ENCODE data around the gene CCDC110. TPM values are rescaled to one million over a fixed set of nuclear protein-coding genes. Genes with fewer than 3 reads are reported as not detected.

The CCDC110 gene
- total RNA-seq, 2 donors from 2014 or later: 0.35 to 6.2 TPM

DNA sequence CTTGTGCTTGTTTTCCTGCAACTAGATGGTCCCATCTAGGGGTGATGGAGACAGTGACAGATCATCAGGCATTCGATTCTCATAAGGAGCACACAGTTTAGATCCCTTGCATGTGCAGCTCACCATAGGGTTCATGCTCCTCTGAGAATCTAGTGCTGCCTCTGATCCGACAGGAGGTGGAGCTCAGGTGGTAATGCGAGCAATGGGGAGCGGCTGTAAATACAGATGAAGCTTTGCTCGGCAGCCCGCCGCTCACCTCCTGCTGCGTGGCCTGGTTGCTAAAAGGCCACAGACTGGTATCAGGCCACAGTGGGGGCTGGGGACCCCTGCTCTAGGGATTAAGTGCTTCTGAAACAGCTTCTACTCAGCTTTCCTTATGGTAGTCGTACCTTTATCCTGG lies 28.5 kb upstream of the CCDC110 start:
- DNase-seq (ENCODE audit: low spot score) (no peak), ATAC-seq (ENCODE audit: insufficient number of reproducible peaks, low FRiP score, low read depth) (no peak)
- Histone ChIP-seq H3K27ac (peak overlapping the region in 1 of 2 donors; percentile 1), H3K36me3 (peaks cover 27% of the 10 kb centered on the region), H3K4me1 (ENCODE audit: control insufficient read depth in 1 of 2, low read depth in 2 of 2) (peaks cover 0 to 4% of the 10 kb centered on the region in 2 donors), H3K4me3 (no peak overlapping the region), H3K27me3 (replicated peaks; ENCODE audit: insufficient read depth) (no peaks in the 10 kb centered on the region), H3K9me3 (no peaks in the 10 kb centered on the region)
- TF ChIP-seq, protein P1, sequence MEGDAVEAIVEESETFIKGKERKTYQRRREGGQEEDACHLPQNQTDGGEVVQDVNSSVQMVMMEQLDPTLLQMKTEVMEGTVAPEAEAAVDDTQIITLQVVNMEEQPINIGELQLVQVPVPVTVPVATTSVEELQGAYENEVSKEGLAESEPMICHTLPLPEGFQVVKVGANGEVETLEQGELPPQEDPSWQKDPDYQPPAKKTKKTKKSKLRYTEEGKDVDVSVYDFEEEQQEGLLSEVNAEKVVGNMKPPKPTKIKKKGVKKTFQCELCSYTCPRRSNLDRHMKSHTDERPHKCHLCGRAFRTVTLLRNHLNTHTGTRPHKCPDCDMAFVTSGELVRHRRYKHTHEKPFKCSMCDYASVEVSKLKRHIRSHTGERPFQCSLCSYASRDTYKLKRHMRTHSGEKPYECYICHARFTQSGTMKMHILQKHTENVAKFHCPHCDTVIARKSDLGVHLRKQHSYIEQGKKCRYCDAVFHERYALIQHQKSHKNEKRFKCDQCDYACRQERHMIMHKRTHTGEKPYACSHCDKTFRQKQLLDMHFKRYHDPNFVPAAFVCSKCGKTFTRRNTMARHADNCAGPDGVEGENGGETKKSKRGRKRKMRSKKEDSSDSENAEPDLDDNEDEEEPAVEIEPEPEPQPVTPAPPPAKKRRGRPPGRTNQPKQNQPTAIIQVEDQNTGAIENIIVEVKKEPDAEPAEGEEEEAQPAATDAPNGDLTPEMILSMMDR (IDR thresholded peaks at IDR 0.05): no peak

DNA sequence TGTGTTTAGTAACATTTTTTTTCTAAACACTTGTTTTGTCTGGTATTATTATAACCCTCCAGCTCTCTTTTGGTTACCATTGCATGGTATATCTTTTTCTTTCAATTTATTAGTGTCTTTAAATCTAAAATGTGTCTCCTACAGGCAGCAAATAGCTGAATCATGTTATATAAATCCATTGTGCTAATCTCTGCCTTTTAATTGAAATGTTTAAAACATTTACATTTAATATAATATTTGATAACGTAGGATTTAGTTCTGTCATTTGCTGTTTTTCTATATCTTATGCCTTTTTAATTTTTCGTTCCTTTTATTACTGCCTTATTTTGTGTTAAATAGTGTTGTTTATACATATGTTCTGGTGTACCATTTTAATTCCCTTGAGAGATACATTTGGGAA lies 17.1 kb upstream of the CCDC110 start:
- H3K9me3 ChIP-seq: peaks cover 11% of the 10 kb centered on the region
- DNase-seq (ENCODE audit: low spot score): no peak
- no peak overlapping the region for H3K4me3 ChIP-seq
- no peaks in the 10 kb centered on the region for H3K4me1 ChIP-seq (ENCODE audit: control insufficient read depth in 1 of 2, low read depth in 2 of 2)
- H3K27me3 ChIP-seq (replicated peaks; ENCODE audit: insufficient read depth): no peaks in the 10 kb centered on the region
- TF ChIP-seq, protein P1 (IDR thresholded peaks at IDR 0.05): no peak
- no peak overlapping the region for H3K27ac ChIP-seq
- no peaks in the 10 kb centered on the region for H3K36me3 ChIP-seq
- no peak for ATAC-seq (ENCODE audit: insufficient number of reproducible peaks, low FRiP score, low read depth)

DNA sequence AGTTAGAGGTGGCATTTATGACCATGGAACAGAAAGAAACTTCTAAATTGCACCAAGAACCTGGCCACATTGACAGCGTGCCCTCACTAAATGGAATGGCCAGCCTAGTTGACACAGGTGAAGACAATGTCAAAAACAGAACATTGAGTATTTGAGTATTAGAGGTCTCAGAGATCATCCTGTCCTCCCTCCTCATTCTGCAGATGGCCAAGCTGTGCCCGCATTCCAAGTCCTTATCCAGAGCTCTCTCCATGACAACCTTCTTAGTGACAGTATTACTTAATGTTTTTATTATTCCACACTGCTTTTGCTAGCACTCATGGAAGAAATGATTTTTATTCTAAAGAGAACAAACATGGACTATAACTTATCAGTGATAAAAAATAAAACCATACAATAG lies 9.9 kb upstream of the CCDC110 start:
- Histone ChIP-seq H3K27me3 (replicated peaks; ENCODE audit: insufficient read depth) (no peaks in the 10 kb centered on the region), H3K9me3 (no peaks in the 10 kb centered on the region)
- no peak for ATAC-seq (ENCODE audit: insufficient number of reproducible peaks, low FRiP score, low read depth)

DNA sequence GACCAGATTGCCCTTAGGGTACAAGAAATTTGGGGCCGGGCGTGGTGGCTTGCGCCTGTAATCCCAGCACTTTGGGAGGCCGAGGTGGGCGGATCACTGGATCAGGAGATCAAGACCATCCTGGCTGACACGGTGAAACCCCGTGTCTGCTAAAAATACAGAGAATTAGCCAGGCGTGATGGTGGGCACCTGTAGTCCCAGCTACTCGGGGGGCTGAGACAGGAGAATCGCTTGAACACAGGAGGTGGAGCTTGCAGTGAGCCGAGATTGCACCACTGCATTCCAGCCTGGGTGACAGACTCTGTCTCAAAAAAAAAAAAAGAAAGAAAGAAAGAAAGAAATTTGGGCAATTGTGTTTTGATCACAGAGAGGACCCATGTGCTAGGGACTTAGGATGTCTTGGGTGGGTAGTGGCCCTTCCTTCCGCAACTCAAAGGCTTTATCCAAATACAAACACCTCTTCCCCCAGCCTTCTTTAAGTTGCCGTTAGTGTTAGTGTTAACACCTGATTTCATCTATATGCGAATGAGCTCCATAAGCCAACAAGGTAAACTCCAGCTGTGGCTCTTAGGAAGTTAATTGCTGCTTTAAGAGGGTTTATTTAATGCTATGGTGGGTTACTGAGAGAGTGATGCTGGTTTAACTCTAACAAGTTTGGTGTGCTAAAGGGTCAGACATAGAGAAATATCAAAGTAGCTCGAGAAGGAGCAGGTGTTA lies 8.6 kb upstream of the CCDC110 start:
- Histone ChIP-seq H3K4me1 (ENCODE audit: control insufficient read depth in 1 of 2, low read depth in 2 of 2) (peaks cover 4 to 33% of the 10 kb centered on the region in 2 donors), H3K27ac (peak overlapping the region; percentile 1 to 68), H3K36me3 (no peaks in the 10 kb centered on the region), H3K9me3 (no peaks in the 10 kb centered on the region), H3K4me3 (peak overlapping the region; percentile 35), H3K27me3 (replicated peaks; ENCODE audit: insufficient read depth) (no peaks in the 10 kb centered on the region)
- TF ChIP-seq, protein P1 (IDR thresholded peaks at IDR 0.05): no peak
- ATAC-seq (ENCODE audit: insufficient number of reproducible peaks, low FRiP score, low read depth) (no peak), DNase-seq (ENCODE audit: low spot score) (no peak)

More for the DNA sequence above, 9.9 kb upstream of the CCDC110 start:
- Histone ChIP-seq H3K36me3 (no peaks in the 10 kb centered on the region), H3K4me1 (ENCODE audit: control insufficient read depth in 1 of 2, low read depth in 2 of 2) (peaks cover 4 to 33% of the 10 kb centered on the region in 2 donors), H3K4me3 (no peak overlapping the region), H3K27ac (no peak overlapping the region)
- DNase-seq (ENCODE audit: low spot score): no peak
- TF ChIP-seq, protein P1 (IDR thresholded peaks at IDR 0.05): no peak

DNA sequence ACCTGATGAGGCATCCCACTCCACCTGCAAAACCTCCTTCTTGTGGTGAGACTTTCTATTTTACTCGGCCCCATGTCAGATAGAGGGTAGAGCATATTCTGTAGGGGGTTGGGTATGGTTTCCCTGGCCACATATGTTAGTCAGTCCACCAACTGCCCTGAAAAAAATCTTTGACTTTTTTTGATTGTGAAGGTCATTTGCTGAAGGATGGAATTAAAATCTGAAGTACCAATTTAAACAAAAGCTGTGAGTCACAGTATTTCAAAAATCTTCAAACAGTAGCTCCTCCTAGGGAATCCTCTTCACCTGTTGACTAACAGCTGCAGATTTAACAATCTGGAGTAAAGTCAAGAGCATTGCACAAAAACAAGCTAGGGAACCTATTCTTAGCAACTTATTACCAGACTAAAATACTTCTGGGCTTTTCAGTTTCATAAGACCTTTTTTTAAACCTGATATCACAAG lies 8.0 kb upstream of the CCDC110 start:
- no peaks in the 10 kb centered on the region for H3K27me3 ChIP-seq (replicated peaks; ENCODE audit: insufficient read depth)
- DNase-seq (ENCODE audit: low spot score) (no peak), ATAC-seq (ENCODE audit: insufficient number of reproducible peaks, low FRiP score, low read depth) (no peak)
- no peaks in the 10 kb centered on the region for H3K36me3 ChIP-seq
- peak overlapping the region; percentile 1 to 68 for H3K27ac ChIP-seq
- H3K9me3 ChIP-seq: no peaks in the 10 kb centered on the region
- H3K4me3 ChIP-seq: peak overlapping the region; percentile 35
- TF ChIP-seq, protein P1 (IDR thresholded peaks at IDR 0.05): no peak
- H3K4me1 ChIP-seq (ENCODE audit: control insufficient read depth in 1 of 2, low read depth in 2 of 2): peaks cover 4 to 33% of the 10 kb centered on the region in 2 donors
